Keratinocyte (primary cell): ENCODE results near the gene FBXO39. TPM values are rescaled to one million over a fixed set of nuclear protein-coding genes. Genes with fewer than 3 reads are reported as not detected.
A peak's percentile ranks its signal among the peaks of the same experiment; 100 is the strongest.

Experiments
- DNase-seq: peaks from one replicate; pipeline ENCODE4 v3.0.0-alpha.2; 2011; ENCODE audit warnings: low read depth, missing footprints, low spot score
- FAIRE-seq: peaks from 2 replicates; lab custom pipeline; 2011; peaks lifted over from hg19 to GRCh38; lab: Jason Lieb, UNC
- H2AFZ ChIP-seq: 2 replicates; pipeline ENCODE4 v1.6.0; 2012; ENCODE audit warnings: low read length, control low read depth, inconsistent platforms; ENCODE audit not compliant: control insufficient read depth
- H3K27ac ChIP-seq: 2 replicates; pipeline ENCODE4 v1.5.1; 2011; ENCODE audit warnings: low read length; ENCODE audit not compliant: control insufficient read depth, insufficient read depth
- H3K27me3 ChIP-seq: 3 replicates; pipeline ENCODE4 v1.6.0; 2011; ENCODE audit warnings: low read length; ENCODE audit not compliant: control insufficient read depth, insufficient read depth; ENCODE audit errors: extremely low read depth
- H3K36me3 ChIP-seq, 2 experiments: 2 replicates in 1 of 2; 3 replicates in 1 of 2; pipeline ENCODE4 v1.5.1; 2011; ENCODE audit warnings: low read length in 2 of 2, mild to moderate bottlenecking in 1 of 2; ENCODE audit not compliant: control insufficient read depth in 2 of 2, insufficient read depth in 2 of 2; ENCODE audit errors: extremely low read depth in 1 of 2
- H3K4me1 ChIP-seq: 3 replicates; pipeline ENCODE4 v1.5.1; 2011; ENCODE audit warnings: low read length; ENCODE audit not compliant: control insufficient read depth, insufficient read depth; ENCODE audit errors: extremely low read depth
- H3K4me2 ChIP-seq: 3 replicates; pipeline ENCODE4 v1.6.0; 2011; ENCODE audit warnings: low read depth, low read length; ENCODE audit not compliant: control insufficient read depth, insufficient read depth; ENCODE audit errors: extremely low read depth
- H3K4me3 ChIP-seq, 3 experiments: fragments of 200-600 bp in 1 of 3; sonication (generic) in 1 of 3; 2 replicates in 2 of 3; 3 replicates in 1 of 3; pipeline ENCODE4 v1.5.1; 2011 to 2016; ENCODE audit warnings: low read length in 3 of 3, mild to moderate bottlenecking in 3 of 3, control low read depth in 2 of 3, inconsistent platforms in 1 of 3, low read depth in 1 of 3, mixed read lengths in 1 of 3, mixed run types in 1 of 3, moderate library complexity in 1 of 3; ENCODE audit not compliant: control insufficient read depth in 2 of 3, insufficient read depth in 2 of 3; ENCODE audit errors: extremely low read depth in 1 of 3
- H3K79me2 ChIP-seq: 2 replicates; pipeline ENCODE4 v1.6.0; 2012; ENCODE audit warnings: low read length; ENCODE audit not compliant: control insufficient read depth, insufficient read depth
- H3K9ac ChIP-seq: 3 replicates; pipeline ENCODE4 v1.6.0; 2011; ENCODE audit warnings: low read length; ENCODE audit not compliant: control insufficient read depth, insufficient read depth; ENCODE audit errors: extremely low read depth
- H3K9me1 ChIP-seq: 3 replicates; pipeline ENCODE4 v1.6.0; 2011; ENCODE audit warnings: low read length; ENCODE audit not compliant: control insufficient read depth, insufficient read depth; ENCODE audit errors: extremely low read depth
- H3K9me3 ChIP-seq: 2 replicates; pipeline ENCODE4 v1.5.1; 2012; ENCODE audit warnings: low read depth, low read length; ENCODE audit not compliant: control insufficient read depth
- H4K20me1 ChIP-seq: 3 replicates; pipeline ENCODE4 v1.6.0; 2011; ENCODE audit warnings: low read length; ENCODE audit not compliant: control insufficient read depth, insufficient read depth; ENCODE audit errors: extremely low read depth
- CTCF ChIP-seq, 3 experiments: IDR thresholded peaks in 1 of 3; conservative IDR thresholded peaks in 1 of 3; optimal IDR thresholded peaks in 1 of 3; 2 replicates in 2 of 3; 3 replicates in 1 of 3; pipeline versions ENCODE3 to v1.5.1; 2011; ENCODE audit warnings: low read length in 3 of 3, mild to moderate bottlenecking in 3 of 3, moderate library complexity in 2 of 3, control low read depth in 1 of 3, inconsistent platforms in 1 of 3; ENCODE audit not compliant: insufficient read depth in 2 of 3; ENCODE audit errors: extremely low read depth in 1 of 3
- EZH2 ChIP-seq: IDR thresholded peaks from one replicate; pipeline ENCODE4 v1.6.1; 2012; ENCODE audit warnings: inconsistent platforms, mild to moderate bottlenecking, low read length, moderate library complexity
- dilution Hi-C: fragments of 300-500 bp; cut with MboI; formaldehyde crosslinking; loops from one replicate; pipeline ENCODE4 v1.7.0; 2020; ENCODE audit warnings: low sequenced_read_pairs; ENCODE audit not compliant: extremely low pct_ligation_motif_present
- polyA plus RNA-seq, 5 experiments: library from polyadenylated mRNA; depleted of rRNA in 3 of 5; stranded (reverse) in 3 of 5; stranded (forward) in 1 of 5; unstranded in 1 of 5; fragments of >200 nt; gene quantifications; 1 replicate in 1 of 5; 2 replicates in 3 of 5; 3 replicates in 1 of 5; pipeline versions ENCODE4 v1.2.1 to v1.2.3, GENCODE V29; 2011 to 2012; ENCODE audit warnings: missing spikeins in 2 of 5, low read depth in 1 of 5, low replicate concordance in 1 of 5

Gene FBXO39
- polyA plus RNA-seq, 1 donor (not counting 4 experiments of a cell fraction or from before 2014, with no cell fraction given) = 3.3 TPM

- H3K27ac ChIP-seq = peak overlapping the region; percentile 54
Measured at GRCh38 chr17:6787081-6787693, 11.2 kb downstream of the FBXO39 start.

GRCh38 chr17:6789146-6789545 is 13.1 kb downstream of the FBXO39 start:
- no peaks in the 10 kb centered on the region for H3K79me2 ChIP-seq
- peak overlapping the region; percentile 42 for H3K4me2 ChIP-seq
- FAIRE-seq = peak; percentile 34
- TF ChIP-seq EZH2 (no peak), CTCF (optimal IDR thresholded peaks at IDR 0.05 in 1 of 3, IDR thresholded peaks at IDR 0.05 in 1 of 3, conservative IDR thresholded peaks at IDR 0.05 in 1 of 3; ENCODE audit: extremely low read depth in 1 of 3, insufficient read depth in 2 of 3, low read length in 3 of 3) (no peak)
- no peak overlapping the region for H3K9ac ChIP-seq
- no peaks in the 10 kb centered on the region for H3K27me3 ChIP-seq
- H3K4me3 ChIP-seq = no peak overlapping the region
- no peaks in the 10 kb centered on the region for H3K9me3 ChIP-seq
- H2AFZ ChIP-seq = no peak overlapping the region
- no peak for DNase-seq
- H3K9me1 ChIP-seq = no peaks in the 10 kb centered on the region
- H4K20me1 ChIP-seq = no peaks in the 10 kb centered on the region
- peaks cover 24% of the 10 kb centered on the region for H3K4me1 ChIP-seq
- dilution Hi-C loops = no loop called here
- no peaks in the 10 kb centered on the region for H3K36me3 ChIP-seq
- no peak overlapping the region for H3K27ac ChIP-seq

More at GRCh38 chr17:6787081-6787693, 11.2 kb downstream of the FBXO39 start:
- FAIRE-seq (peak; percentile 59), DNase-seq (no peak)
- Histone ChIP-seq H3K4me1 (peaks cover 24% of the 10 kb centered on the region), H4K20me1 (no peaks in the 10 kb centered on the region), H2AFZ (peak overlapping the region; percentile 83), H3K9ac (peak overlapping the region; percentile 52), H3K4me2 (peak overlapping the region; percentile 88), H3K79me2 (no peaks in the 10 kb centered on the region), H3K27me3 (no peaks in the 10 kb centered on the region), H3K36me3 (no peaks in the 10 kb centered on the region), H3K4me3 (peak overlapping the region; percentile 26 to 68 (median 59)), H3K9me3 (no peaks in the 10 kb centered on the region), H3K9me1 (no peaks in the 10 kb centered on the region)
- dilution Hi-C loops = no loop called here
- TF ChIP-seq EZH2 (no peak), CTCF (optimal IDR thresholded peaks at IDR 0.05 in 1 of 3, IDR thresholded peaks at IDR 0.05 in 1 of 3, conservative IDR thresholded peaks at IDR 0.05 in 1 of 3; ENCODE audit: extremely low read depth in 1 of 3, insufficient read depth in 2 of 3, low read length in 3 of 3) (no peak)
